ENCODE measurements around the gene TCP11. TPM values are rescaled to one million over a fixed set of nuclear protein-coding genes. Genes with fewer than 3 reads are reported as not detected.
A peak's percentile ranks its signal among the peaks of the same experiment; 100 is the strongest.

The TCP11 gene
- total RNA-seq, 1 donor from 2014 or later: not detected

GRCh38 chr6:35092362-35093117 is 48.6 kb downstream of the TCP11 start:
- no peak for DNase-seq

DNA sequence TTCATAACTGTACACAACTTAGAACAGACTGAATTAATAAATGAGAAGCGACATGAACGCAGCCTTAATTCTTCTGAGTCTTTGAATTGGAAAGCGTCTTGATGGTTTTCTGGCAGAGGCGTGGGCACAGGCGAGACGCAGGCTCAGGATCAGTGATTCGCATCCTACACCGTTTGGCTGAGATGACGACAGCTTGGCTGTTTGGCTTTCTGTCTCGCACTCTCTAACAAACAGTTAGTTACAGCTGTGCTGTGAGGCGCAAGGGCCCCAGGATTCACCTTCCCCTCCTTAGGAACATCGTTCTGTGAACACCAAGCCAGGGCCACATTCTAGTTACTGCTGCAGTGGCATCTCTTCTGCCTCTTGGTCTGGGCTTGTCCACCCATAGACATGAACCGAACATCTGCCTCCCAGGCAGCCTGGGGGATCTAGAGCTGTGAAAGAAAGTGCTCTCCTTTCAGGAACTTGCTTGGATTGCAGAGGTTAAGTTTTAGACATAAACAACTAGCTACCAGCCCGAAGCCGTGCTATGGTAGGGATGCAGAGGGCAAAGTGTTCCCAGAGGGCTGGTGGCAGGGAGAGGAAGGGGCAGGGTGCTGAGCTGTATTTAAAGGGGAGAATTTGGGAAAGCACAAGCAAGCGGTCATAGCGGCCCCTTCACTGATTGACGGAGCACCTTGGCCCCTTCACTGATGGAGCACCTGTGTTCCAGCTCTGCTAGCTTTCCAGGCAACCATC is 49.6 kb downstream of the TCP11 start:
- peak; percentile 40 for DNase-seq

- DNase-seq: no peak
These were observed 50.4 kb downstream of the TCP11 start for GRCh38 chr6:35090734-35091133.

GRCh38 chr6:35089935-35090505 is 51.1 kb downstream of the TCP11 start:
- no peak for DNase-seq

- no peak for DNase-seq
These were observed 51.8 kb downstream of the TCP11 start for GRCh38 chr6:35089216-35089934.

DNA sequence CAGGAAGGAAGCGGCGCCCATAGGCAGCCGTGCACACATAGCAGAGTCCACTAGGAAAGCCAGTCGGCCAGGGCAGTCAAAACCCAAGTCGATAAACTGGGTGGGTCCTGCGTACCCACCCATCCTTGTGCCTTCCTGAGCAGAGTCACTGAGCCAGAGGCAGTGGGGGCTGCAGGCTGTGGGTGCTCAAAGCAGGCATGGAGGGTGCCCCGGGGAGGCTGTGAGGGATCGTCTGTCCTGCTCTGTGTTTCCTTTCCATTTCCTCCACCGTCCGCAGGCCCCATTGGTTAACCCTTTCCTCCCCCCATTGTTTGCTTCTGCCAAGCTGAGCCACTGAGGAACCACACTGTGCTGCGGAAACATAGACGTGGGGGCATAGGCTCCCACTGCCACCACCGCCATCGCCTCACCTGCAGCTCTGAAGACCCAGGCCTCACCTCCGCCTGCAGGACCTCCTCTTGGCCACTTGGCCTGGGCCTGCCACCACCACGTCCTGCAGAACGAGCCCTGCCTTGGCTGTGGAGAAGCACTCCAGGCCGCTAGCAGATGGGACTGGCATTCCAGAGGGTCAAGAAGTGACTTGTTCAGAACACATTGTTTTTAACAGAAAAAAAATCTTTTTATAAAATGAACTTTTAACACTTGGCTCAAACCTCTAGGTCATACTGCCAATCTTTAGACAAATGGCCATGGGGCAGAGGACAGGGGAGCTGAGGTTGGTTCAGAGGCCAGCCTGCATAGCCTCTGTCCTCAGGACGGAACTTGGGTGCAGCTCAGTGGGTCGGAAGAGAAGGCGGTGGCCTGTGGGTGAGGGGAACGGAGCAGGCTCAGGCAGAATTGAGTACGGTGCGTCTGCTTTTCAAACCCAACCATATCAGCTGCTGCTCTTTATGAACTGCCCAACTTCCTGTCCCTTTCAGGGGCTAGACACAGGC is 52.6 kb downstream of the TCP11 start:
- DNase-seq: no peak

GRCh38 chr6:35087361-35088280 is 53.5 kb downstream of the TCP11 start:
- no peak for DNase-seq

- DNase-seq: no peak
These were observed 54.3 kb downstream of the TCP11 start for GRCh38 chr6:35086636-35087360.

- no peak for DNase-seq
These were observed 54.9 kb downstream of the TCP11 start for GRCh38 chr6:35086282-35086632.

GRCh38 chr6:35085359-35086281 is 55.5 kb downstream of the TCP11 start:
- DNase-seq: no peak

DNA sequence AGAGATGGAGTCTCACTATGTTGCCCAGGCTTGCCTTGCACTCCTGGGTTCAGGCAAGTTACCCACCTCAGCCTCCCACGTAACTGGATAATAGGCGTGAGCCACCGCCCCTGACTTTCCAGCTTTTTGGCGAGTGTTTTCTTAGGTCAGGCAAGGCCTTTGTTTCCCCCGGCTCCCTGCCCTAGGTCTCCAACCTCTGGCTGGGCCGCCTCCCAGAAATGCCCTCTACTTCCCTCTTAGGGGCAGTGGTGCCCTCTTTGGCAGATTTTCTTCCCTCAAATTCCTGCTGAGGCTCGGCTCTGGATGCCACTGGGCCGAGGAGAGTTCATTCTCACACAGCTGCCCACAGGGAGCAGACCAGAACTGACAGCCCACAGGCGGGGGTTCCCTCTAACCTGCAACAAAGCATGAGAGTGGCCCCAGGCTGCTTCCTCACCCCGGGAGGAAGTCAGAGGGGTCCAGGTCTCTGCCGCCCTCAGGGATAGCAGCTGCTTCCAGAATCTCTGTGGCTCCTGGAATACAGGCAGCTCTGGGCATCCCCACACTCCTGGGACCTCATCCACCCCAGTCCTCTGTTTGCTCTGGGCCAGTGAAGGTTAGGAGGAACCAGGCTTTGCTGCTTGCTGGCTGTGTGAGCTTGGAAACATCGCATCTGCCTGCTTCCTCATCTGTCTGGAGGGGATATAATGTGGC is 56.5 kb downstream of the TCP11 start:
- DNase-seq: no peak

DNA sequence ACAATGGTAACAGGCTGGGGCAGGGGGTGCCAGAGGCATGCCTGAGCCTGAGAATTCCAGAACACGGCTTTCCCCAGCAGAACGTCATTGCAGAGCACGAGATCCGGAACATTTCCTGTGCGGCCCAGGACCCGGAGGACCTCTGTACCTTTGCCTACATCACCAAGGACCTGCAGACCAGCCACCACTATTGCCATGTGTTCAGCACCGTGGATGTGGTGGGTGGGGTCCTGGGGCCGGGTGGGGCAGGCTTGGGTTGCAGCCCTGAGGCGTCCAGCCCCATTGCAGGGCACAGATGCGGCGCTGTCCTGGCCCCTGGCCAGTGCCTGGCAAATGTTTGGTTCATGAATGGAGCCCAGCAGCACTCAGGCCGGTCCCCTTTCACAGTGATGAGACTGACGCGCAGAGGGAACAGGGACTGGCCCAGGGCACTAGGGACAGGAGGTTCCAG is 57.1 kb downstream of the TCP11 start:
- DNase-seq: peak; percentile 57

- no peak for DNase-seq
These were observed 57.6 kb downstream of the TCP11 start for GRCh38 chr6:35083507-35083906.

GRCh38 chr6:35082733-35083403 is 58.3 kb downstream of the TCP11 start:
- no peak for DNase-seq

DNA sequence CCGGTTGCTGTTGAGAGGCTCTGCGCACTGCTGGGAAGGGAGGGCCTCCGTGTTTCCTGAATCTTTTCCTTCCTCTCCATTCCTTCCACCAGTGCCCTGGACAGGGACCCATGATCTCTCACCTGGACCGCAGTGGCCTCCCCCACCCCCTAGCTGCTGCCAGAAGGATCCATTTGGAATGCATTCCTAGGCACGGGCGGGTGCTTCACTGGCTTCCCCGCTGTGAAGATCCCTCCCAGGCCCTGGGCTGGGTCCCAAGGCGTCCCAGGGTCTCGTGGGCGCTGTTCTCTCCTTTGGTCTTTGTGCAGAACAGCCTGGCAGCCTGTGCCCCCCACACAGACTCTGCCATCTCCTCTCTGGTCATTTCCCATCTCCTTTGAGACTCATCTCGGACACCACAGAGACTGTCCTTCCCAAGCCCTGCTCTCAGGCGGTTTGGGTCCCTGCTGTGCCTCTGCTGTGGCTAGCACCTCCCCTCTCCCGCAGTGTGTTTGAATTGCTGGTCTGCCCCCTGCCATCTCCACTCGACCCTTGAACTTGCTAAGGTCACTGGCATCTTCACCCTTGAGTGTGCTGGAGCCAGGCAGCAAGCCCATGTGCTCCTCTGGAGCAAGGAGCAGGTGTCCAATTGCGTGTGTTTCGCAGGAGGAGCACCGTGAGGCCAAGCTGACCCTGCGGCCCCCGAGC is 59.0 kb downstream of the TCP11 start:
- DNase-seq: no peak

DNA sequence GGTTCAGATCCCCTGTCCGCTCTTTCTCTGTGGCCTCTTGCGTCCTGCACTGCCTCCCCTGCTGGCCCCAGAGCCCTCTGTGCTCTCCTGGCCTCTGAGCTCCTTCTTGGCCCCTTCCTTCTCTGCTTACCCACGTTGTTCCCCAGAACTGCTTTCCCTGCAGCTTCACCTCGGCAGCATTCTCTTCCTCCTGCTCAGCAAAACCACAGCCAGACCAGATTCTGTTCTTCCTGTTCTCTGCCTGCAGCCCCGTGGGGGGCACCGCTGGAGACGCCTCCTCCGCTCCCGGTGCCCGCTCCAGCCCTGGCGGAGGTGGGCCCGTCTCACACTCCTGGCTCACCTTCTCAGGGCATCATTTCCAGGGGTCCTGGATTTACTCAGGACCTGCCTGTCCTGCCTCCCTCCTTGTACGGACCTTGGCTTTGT is 59.7 kb downstream of the TCP11 start:
- no peak for DNase-seq
